ENCODE results near the gene RPL19.

The RPL19 gene

DNA sequence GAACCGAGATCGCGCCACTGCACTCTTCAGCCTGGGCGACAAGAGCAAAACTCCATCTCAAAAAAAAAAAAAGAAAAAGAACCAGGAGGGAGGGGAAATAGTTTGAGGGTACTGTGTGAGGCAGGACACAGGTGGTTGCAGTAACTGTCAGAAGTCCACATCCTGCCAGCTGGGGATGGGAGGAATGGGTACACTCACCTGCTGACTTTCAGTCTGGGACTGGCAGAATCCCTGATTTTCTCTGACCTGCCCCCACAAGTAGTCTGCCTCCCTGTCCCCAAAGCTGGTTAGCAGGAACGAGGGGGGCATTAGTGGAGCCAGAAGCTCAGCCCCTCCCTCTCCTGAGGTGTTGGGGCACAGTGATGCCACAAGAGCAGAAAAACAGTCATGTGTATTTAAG lies 27.0 kb upstream of the RPL19 start:
- no peak for DNase-seq (ENCODE audit: low read depth)

DNA sequence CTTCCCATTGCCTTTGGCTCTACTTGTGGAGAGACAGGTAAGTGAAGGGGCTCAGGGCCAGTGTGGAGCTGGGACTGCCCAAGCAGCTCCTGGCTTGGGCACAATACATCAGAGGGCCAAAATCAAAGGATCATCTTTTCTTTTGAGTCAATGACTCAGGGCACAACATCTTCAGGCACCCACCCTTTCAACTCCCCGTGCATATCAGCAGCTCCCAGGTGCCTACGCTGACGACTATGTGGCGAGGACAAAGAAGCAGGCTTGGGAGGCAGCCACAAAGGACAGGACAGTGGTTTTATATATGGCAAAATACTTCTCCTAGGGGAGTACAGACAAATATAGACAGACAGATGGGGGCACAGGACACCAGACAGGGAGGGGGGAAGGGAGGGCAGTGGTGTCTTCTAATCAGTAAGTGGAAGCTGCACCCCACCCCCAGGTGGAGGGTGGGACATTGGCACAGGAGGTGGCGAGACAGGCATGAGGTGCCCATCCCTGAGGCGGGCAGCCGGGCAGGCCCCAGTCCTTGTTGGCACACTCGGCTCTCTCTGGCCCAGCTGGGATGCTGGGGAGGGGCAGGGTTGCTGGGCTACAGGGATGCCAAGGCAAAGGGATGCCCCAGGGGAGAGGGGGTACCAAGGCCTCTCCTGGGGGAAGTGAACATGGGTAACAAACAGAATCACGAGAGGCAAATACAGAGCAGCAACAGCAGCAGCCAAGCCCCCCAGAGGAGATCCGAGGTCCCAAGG lies 26.4 kb upstream of the RPL19 start:
- no peak for DNase-seq (ENCODE audit: low read depth)

DNA sequence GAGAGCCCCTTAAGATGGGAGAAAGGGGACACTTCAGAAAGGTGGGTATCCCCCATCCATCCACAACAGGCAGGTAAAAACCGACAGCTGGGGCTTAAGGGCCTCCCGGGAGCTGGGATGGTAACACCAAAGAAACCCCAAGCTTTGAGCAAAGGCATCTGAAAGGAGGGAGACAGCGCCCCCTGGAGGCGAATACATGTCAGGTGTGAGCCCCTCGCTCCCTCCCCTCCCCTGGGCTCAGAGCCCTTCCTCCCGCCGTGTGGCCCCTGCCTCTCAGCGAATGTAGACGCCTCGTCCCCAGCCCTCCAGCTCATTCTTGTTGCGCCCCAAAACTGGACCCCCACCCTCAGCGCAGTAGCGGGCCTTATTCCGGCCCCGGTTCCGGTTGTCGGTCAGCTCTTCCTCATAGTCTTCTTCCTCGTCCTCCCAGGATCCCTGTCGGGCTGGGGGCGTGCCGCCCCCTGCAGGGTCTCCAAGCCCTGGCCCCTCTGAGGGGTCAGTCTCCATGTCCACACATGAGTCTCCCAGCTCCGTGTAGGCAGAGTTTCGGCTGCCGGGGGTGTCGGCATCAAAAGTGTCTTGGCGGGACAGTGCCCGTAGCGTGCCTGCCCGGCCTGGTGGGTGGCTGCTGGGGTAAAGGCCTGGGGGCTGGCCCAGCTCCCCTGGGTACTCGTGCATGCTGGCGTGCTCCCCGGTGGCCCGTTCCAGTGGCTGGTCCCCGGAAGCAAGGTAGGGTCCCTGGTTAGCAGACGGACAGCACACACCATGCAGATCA lies 25.0 kb upstream of the RPL19 start:
- DNase-seq (ENCODE audit: low read depth): no peak

DNA sequence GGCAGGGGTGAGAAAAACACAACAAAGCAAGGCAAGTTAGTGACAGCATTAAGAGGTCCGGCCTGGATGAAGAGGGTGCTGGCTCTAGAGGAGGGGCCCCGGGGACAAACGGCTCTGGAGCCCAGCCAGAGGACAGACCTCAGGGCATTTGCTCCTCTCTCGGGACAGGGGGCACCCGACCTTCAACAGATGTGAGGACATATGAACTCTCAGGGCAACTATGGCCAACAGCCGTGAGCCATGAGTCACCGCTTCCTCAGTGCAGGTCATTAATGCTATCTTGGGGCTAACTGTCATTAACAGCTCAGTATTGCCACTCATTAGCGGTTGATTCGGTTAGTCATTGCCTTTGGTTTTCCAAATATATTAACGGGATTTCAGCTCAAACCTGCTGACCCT lies 24.4 kb upstream of the RPL19 start:
- no peak for DNase-seq (ENCODE audit: low read depth)

DNA sequence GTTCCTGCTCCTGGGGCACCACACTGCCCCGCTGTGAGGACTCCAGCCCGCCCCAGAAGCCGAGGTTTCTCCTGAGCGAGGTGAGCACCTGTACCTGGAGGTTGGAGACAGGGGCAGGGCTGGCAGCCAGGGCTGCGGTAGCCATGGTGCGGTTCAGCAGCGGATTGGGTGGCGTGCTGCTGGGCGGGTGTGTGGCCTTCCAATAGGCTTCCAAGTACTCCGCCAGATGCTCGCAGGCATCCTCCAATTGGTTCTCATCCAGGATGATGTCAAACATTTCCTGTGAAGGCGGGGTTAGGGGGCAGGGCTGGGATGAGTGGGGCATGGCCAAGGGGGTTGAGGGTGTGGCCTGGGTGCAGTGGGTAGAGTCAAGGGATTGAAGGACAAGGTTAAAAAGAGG lies 22.8 kb upstream of the RPL19 start:
- no peak for DNase-seq (ENCODE audit: low read depth)

DNA sequence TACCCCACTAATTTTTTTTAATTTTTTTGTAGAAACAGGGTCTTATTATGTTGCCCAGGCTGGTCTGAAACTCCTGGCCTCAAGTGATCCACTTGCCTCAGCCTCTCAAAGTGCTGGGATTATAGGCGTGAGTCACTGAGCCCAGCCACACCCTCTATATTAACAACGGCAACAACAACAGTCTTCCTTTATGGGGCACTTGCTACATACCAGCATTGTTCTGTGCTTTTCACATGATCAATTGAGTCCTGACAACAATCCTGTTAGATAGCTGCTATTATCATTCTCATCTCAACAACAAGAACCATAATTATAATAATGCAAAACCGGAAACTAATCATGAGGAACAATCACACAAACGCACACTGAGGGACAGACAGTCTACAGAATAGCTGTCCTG lies 21.5 kb upstream of the RPL19 start:
- DNase-seq (ENCODE audit: low read depth): no peak

DNA sequence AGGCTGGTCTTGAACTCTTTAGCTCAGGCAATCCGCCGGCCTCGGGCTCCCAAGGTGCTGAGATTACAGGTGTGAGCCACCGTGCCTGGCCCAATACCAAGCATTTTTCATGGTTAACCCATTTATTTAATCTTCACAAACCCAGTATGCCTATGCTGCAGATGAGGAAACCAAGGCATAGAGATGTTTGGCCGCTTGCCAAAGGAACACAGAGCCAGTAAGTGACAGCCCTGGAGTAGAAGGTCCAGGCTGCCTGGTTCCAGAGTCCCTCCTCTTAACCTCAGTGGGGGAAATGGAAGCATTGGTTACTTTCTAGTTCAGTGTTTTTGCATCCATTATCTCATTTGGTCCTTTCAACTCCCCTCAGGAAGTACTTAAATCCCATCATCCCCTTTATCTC lies 18.8 kb upstream of the RPL19 start:
- no peak for DNase-seq (ENCODE audit: low read depth)

DNA sequence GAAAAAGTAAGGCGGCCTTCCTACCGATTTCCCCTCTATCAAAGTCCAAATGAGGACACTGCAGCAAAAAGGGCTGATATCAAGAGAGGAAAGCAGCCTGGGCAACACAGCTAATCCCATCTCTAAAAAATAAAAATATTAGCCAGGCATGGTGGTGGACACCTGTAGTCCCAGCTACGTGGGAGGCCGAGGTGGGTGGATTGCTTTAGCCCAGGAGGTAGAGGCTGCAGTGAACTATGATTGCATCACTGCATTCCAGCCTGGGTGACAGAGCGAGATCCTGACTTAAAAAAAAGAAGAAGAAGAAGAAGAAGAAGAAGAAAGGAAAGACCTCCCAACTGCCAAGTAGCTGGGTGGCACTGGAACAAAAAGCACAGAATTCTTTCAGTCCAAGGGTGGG lies 17.0 kb upstream of the RPL19 start:
- DNase-seq (ENCODE audit: low read depth): no peak

DNA sequence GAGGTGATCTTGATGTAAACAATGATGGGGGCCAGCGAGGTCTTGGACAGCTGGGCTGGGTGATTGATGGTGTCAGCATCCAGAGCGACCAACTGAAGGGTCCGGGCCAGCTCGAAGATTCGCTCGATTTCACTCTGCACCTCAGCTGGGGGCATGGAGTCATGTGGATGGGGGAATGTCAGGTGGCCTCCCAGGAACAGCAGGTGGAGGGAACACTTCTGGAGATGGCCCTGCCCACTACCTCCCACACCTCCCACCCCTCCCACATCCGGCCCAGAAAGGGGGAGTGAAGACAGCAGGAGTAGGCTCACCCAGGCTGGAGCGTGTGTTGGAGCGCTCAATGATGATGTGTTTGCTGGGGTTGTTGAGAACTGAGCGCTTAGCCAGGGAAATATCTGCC lies 16.4 kb upstream of the RPL19 start:
- DNase-seq (ENCODE audit: low read depth): no peak

DNA sequence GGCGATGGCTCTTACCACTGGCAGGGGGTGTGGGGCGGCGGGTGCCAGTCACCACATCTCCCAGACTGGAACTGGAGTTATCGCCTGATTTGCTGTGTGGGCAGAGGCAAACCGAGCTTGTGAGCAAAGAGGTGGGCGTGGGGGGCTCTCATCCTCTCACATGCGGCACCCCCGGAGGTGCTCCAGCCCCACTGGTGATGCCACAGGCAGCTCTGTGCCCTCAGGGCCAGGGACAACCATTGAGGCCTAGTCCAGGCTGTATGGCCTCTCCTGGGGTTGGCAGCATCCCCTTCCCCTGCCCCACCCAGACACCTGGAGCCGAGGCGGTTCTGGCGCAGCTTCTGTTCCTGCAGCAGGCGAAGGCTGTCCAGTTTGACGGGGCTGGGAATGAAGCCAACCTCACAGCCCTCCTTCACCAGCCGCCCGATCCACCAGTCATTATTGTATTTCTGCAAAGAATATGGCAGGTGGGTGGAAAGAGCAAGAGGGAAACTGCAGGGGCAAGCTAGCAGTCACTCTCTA lies 13.5 kb upstream of the RPL19 start:
- no peak for DNase-seq (ENCODE audit: low read depth)

DNA sequence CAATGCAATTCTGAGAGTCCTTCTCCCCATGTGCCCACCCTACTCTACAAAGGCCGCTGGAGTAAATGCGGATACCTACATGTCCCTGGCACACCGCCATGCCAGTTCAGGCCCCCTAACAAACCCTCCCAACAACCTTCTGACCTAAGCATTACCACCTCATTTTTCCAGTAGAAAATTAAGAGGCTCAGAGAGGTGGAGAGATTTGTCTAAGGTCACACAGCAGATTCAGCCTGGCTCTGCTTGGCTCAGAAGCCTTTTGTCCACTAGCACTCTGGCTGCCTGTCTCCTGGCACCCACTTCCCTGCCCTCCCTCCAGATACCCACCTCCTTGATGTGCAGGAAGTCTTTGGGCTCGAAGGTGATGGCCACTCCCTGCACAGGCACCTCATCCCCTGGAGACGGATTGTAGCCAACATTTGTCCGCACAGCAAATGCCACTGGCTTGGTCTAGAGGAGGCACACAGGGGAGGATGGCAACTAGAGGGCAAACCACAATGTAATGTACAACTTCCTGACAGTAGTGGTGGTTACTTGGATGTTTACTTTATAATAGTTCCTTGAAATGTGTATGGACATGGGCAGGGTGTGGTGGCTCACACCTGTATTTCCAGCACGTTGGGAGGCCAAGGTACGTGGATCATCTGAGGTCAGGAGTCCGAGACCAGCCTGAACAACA lies 12.8 kb upstream of the RPL19 start:
- DNase-seq (ENCODE audit: low read depth): no peak

DNA sequence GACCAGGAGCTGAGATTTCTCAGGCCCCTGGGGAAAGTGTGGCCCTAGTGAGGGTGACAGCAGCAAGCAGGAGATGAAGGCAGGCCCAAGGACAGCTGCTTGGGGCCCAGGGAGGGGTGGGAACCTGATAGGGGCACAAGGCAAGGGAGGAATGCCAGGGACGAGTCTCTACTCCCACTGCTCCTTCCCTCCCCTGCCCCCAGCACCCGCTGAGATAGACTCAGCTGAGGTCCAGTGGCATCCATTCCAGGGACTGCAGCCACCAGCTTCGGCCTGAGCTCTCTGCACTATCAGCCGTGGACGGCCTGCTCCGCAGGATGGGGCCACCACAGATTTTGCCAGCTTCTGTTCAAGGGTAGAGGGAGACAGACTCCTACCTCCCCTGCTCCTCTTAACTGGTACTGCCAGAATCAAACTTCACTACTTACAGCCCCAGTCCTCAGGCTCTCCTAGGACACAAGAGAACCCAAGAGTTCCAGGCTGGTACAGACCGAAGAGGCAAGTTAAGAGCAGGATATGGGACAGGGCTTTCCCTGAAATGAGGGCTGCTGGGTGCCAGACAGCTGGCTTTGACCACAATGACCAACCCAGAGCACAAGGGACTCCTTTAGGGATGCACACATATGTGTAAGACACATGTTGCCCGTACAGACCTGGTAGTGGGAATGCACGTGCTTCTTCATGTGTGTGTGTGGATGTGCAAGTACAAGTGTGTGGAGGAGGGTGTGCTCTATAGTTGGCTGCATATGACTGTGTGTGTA lies 8.2 kb upstream of the RPL19 start:
- no peak for DNase-seq (ENCODE audit: low read depth)

DNA sequence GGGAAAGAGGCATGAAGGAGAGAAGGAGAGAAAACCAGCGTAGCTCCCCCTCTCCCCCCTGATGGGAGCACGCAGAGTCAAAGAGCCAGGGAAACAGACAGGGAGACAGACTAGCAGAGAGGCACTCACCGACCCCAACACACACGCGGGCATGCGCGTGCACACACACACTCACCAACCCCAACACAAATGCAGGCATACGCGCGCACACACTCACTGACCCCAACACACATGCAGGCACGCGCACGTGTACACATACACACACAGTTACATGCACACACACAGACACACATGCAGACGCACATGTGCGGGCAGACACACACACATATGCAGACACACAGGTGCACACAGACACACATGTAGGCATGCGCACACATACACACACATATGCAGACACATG lies 7.2 kb upstream of the RPL19 start:
- DNase-seq (ENCODE audit: low read depth): no peak

DNA sequence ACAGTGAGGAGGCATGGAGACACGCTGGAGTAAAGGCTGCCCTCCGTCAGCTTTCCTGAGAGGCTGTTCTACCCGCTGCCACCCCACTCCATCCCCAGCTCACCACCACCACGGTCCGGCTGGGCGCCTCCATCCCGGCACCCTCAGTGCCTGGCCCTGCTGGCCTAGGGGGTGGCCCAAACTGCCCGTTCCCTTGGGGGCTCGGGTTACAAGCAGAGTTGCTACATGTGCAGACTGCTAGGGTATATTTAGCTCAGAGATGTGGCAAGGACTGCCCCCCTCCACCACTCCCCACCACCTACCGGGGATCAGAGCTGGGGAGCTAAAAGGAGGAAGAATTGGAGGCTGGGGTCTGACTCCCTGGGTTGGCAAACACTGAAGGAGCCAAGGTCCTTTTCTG lies 6.7 kb upstream of the RPL19 start:
- DNase-seq (ENCODE audit: low read depth): no peak

DNA sequence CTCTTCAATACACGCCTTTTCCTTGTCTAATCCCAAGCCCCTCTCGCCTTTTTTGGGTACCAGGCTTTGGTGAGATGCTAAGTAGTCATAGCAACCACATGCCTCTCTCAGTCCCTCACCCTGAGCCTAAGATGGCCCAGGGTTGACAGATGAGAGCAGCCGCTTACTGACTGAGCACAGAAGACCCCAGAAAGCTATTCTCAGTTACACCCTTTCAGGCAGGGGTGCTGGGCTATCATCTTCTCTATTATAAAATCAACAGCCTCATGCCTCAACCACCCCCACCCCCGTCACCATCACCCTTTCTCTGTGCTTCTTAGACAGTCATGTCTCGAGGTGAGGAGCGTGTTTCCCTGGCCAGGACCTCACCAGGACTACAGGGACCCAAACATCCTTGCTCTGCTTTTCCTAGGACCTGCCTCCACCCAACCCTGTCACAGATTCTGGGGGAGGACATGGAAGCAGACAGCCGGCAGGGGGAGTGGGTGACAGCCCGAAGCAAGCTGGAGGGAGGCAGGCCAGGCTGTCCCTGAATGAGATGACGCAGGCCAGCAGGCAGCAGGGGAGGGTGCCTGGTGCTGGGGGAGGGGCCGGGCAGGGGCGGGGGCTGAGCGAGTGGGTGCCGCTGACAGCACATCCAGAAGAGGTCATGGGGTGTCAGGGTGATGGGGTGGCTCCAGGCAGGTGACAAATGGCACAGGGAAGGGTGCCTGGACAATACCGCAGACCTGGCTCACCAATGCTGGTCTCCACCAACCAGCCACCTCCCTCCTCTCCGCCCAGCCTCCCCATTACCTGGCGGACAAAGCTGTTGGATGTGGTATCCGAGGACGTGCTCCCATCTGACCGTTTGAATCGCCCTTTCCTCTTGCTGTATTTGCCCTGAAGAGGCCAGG lies 5.7 kb upstream of the RPL19 start:
- DNase-seq (ENCODE audit: low read depth): no peak

DNA sequence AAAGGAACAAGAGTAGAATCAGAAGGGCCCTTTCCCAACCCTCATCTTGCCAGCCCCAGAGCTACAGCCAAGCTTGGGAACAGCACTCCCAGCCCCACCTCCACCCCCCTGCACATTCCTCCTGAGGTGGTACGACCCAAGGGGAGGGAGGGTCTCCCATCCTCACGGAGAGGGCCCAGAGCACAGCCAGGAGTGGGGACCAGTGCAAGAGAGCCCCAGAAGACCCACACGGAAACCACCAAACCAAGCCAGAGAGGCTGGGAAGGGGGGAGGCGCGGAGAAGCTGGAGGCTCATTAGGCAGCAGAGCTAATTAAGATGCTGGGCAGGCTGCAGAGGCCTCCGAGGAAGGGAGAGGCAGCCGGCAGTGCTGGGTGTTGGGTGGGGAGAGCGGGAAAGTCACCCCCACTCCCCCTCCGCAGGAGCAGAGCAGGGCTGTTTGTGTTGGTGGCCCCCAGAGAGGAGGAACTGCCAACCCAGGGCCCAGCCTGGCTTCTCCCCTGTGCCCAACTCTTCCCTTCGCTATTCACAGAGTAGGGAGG lies 5.0 kb upstream of the RPL19 start:
- DNase-seq (ENCODE audit: low read depth): no peak

DNA sequence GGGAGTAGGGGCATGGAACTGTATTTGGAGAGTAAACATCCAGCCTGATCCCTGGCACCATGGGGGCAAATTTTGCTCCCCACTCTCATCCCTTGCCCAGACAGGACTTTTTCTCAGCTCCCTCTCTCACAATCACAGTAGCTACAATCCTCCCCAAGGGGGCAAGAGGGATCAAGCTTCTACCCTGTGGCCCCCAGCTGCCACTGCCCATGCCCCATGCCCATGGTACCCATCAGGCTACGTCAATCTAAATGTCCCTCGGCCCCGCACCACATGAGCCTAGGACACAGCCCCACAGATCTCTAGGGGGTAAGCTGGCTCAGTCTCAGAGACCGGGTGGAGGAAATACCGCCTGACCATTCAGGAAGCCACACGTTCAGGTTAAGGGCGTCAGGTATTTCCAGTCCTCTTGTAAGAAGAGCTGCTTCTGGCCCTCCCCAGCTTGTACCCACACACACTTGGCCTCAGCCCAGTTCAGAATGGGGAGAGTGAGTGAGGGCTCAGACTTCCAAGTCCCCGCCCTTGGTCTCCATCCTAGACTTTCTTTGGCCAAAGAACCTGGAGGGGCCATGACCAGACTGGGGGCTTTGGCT lies 4.4 kb upstream of the RPL19 start:
- no peak for DNase-seq (ENCODE audit: low read depth)

DNA sequence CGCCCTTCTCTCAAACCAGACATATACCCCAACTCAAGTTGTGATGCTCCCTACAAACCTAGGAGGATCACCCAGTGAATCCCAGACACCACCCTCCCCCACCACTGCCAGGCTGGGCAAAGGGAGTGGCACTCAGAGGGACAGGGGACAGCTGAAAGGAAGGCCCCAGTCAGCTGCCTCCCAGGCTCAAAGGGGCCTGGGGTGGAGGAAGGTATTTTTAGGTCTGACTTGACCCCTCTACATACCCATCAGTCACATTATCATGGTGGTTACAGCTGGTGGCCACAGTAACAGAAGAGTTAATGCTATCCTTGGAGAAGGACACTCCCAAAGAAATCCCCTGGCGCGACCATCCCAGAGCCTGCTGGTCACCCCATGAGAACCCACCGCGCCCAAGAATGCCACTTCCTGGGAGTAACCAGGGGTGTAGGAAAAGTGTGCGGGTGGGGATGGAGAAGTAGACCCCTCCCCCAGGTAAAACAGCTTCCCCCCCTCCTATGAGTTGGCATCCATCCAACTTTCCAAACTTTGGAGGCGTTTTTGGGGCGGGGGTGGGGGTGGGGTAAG lies 3.8 kb upstream of the RPL19 start:
- no peak for DNase-seq (ENCODE audit: low read depth)

DNA sequence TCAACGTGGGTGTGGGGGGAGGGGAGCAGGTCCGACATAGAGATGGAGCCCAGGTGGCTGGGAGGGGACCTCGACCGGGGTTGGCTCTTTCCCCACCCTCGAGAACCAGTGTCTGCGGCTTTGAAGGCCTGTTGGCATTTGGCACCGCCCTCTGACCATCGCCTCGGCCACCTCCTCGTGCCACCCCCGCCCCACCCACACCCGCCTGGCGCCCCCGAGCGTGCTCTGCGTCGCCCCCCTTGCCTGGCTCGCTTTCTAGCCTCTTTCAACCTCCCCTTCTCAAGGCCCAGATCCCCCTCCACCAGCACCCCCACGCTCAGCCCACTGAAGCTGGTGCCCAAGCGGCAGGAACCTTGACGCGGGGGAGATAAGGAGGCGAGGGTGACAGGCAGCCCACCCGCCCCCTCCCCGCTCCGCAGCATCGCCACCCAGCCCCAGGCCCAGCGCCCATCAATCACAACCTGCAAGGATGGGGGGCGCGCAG lies 3.2 kb upstream of the RPL19 start:
- DNase-seq (ENCODE audit: low read depth): no peak
